ENCODE data around the gene PKHD1.
"Not testable (repeated sequence)": the region's sequence is repeated elsewhere in the genome, so short reads cannot be mapped to it uniquely, and the experiment has no call there.

The PKHD1 gene

GRCh38 chr6:51918347-51918746, 169.1 kb downstream of the PKHD1 start:
- not testable (repeated sequence) for DNase-seq

GRCh38 chr6:51915098-51915497, 172.3 kb downstream of the PKHD1 start:
- DNase-seq: no peak

- no peak for DNase-seq
Observed at GRCh38 chr6:51913265-51913664, 174.1 kb downstream of the PKHD1 start.

- DNase-seq: no peak
Observed at GRCh38 chr6:51910851-51911250, 176.6 kb downstream of the PKHD1 start.

GRCh38 chr6:51908243-51908642, 179.2 kb downstream of the PKHD1 start:
- DNase-seq: no peak

GRCh38 chr6:51901766-51902764, 185.3 kb downstream of the PKHD1 start:
- DNase-seq: no peak

- no peak for DNase-seq
Observed at GRCh38 chr6:51893366-51893765, 194.0 kb downstream of the PKHD1 start.

GRCh38 chr6:51892750-51893149, 194.7 kb downstream of the PKHD1 start:
- DNase-seq: no peak

- no peak for DNase-seq
Observed at GRCh38 chr6:51892339-51892738, 195.1 kb downstream of the PKHD1 start.

- no peak for DNase-seq
Observed at GRCh38 chr6:51891784-51892183, 195.6 kb downstream of the PKHD1 start.

GRCh38 chr6:51887859-51888258, 199.6 kb downstream of the PKHD1 start:
- DNase-seq: no peak

GRCh38 chr6:51885957-51886356, 201.5 kb downstream of the PKHD1 start:
- DNase-seq: no peak

- no peak for DNase-seq
Observed at GRCh38 chr6:51868591-51869355, 218.6 kb downstream of the PKHD1 start.

GRCh38 chr6:51866867-51867266, 220.5 kb downstream of the PKHD1 start:
- DNase-seq: no peak

GRCh38 chr6:51865996-51866395, 221.4 kb downstream of the PKHD1 start:
- DNase-seq: no peak

GRCh38 chr6:51865176-51865575, 222.2 kb downstream of the PKHD1 start:
- no peak for DNase-seq

- no peak for DNase-seq
Observed at GRCh38 chr6:51857134-51857533, 230.3 kb downstream of the PKHD1 start.

- DNase-seq: no peak
Observed at GRCh38 chr6:51856508-51856907, 230.9 kb downstream of the PKHD1 start.

- no peak for DNase-seq
Observed at GRCh38 chr6:51855310-51856082, 231.9 kb downstream of the PKHD1 start.

GRCh38 chr6:51854876-51855275, 232.5 kb downstream of the PKHD1 start:
- DNase-seq: no peak

GRCh38 chr6:51854347-51854746, 233.1 kb downstream of the PKHD1 start:
- no peak for DNase-seq

- not testable (repeated sequence) for DNase-seq
Observed at GRCh38 chr6:51853109-51853508, 234.3 kb downstream of the PKHD1 start.

- DNase-seq: no peak
Observed at GRCh38 chr6:51846531-51846930, 240.9 kb downstream of the PKHD1 start.

Measured in SIG-M5 (cell line).